Liver (tissue), 3 donors: ENCODE results near the gene GCLC.

ENCODE experiments used
- CTCF ChIP-seq: fragments of 150-350 bp; IDR thresholded peaks from 2 replicates; pipeline ENCODE4 v1.5.1; 2017; ENCODE audit warnings: improper control_type of control experiment, low read depth, low read length; ENCODE audit not compliant: missing input control
- EGR1 ChIP-seq, 2 donors: IDR thresholded peaks; 2 replicates each; pipeline ENCODE4 v1.6.1; 2016 to 2018; ENCODE audit warnings: antibody characterized with exemption in 2 of 2, low read depth in 2 of 2
- HNF4A ChIP-seq, 2 donors: conservative IDR thresholded peaks; 2 replicates each; pipeline ENCODE4 v1.6.1; 2016; ENCODE audit warnings: antibody characterized with exemption in 2 of 2, mild to moderate bottlenecking in 2 of 2
- JUND ChIP-seq, 2 donors: IDR thresholded peaks; 2 replicates each; pipeline ENCODE4 v1.6.1; 2016; ENCODE audit warnings: antibody characterized with exemption in 2 of 2
- MAX ChIP-seq: IDR thresholded peaks from 2 replicates; pipeline ENCODE4 v1.6.1; 2016; ENCODE audit warnings: antibody characterized with exemption
- REST ChIP-seq: IDR thresholded peaks from 2 replicates; pipeline ENCODE4 v1.6.1; 2016; ENCODE audit warnings: antibody characterized with exemption, mild to moderate bottlenecking
- SP1 ChIP-seq: IDR thresholded peaks from 2 replicates; pipeline ENCODE4 v1.6.1; 2018; ENCODE audit warnings: antibody characterized with exemption, mild to moderate bottlenecking
- TAF1 ChIP-seq: conservative IDR thresholded peaks from 2 replicates; pipeline ENCODE4 v1.6.1; 2016; ENCODE audit warnings: antibody characterized with exemption, mild to moderate bottlenecking
- YY1 ChIP-seq: IDR thresholded peaks from 2 replicates; pipeline ENCODE4 v1.6.1; 2016; ENCODE audit warnings: antibody characterized with exemption, mild to moderate bottlenecking
- ZBTB33 ChIP-seq: IDR thresholded peaks from 2 replicates; pipeline ENCODE4 v1.6.1; 2016; ENCODE audit warnings: antibody characterized with exemption
- donor health status: healthy.
- donor health status: healthy.

GRCh38 chr6:53530780-53531386, 14.0 kb downstream of the GCLC start:
- TF ChIP-seq EGR1 (IDR thresholded peaks at IDR 0.05; ENCODE audit: low read depth in 2 of 2): no peak
- no peak for TF ChIP-seq CTCF
- no peak for TF ChIP-seq REST
- no peak for TF ChIP-seq SP1
- TF ChIP-seq YY1: no peak
- TF ChIP-seq MAX: no peak
- TF ChIP-seq JUND (IDR thresholded peaks at IDR 0.05): no peak
- TF ChIP-seq TAF1: no peak
- no peak for TF ChIP-seq HNF4A (conservative IDR thresholded peaks at IDR 0.05)
- TF ChIP-seq ZBTB33: no peak
